Caki2 (cell line): ENCODE data around the gene RNF114. TPM values are rescaled to one million over a fixed set of nuclear protein-coding genes. Genes with fewer than 3 reads are reported as not detected.
"Not testable (repeated sequence)": the region's sequence is repeated elsewhere in the genome, so short reads cannot be mapped to it uniquely, and the experiment has no call there.

Experiments
- DNase-seq: peaks from one replicate; pipeline ENCODE4 v3.0.0-alpha.2; 2015; ENCODE audit warnings: low read depth
- in situ Hi-C: cut with HindIII; loops from 2 replicates; pipeline ENCODE4 v1.10.0; 2016; ENCODE audit warnings: low sequenced_read_pairs, low pct_unique_long_range_greater_than_20kb, mixed read lengths
- total RNA-seq: library from RNA; depleted of rRNA; stranded (reverse); fragments of >200 nt; shearing (Covaris generic); gene quantifications from 2 replicates; pipeline ENCODE4 v1.2.3, GENCODE V29; 2014; ENCODE audit warnings: low replicate concordance; rRNA removed

Gene RNF114
- 86.0 and 160 TPM in 2 replicates for total RNA-seq

GRCh38 chr20:49936153-49937026 lies at the start of gene RNF114:
RNF114 (plus strand) TSS chr20:49936397; CDS start chr20:49936413, 16 bp downstream.
- in situ Hi-C loops, result no loop called here
- DNase-seq, result peak; percentile 64

GRCh38 chr20:49886571-49887213 lies 49.5 kb upstream of the RNF114 start:
- in situ Hi-C loops, result no loop called here
- DNase-seq, result no peak

GRCh38 chr20:49887251-49888211 lies 48.7 kb upstream of the RNF114 start:
- in situ Hi-C loops, result no loop called here
- DNase-seq, result peak; percentile 34

GRCh38 chr20:49888212-49889000 lies 47.8 kb upstream of the RNF114 start:
- in situ Hi-C loops, result no loop called here
- peak; percentile 91 for DNase-seq

- no peak for DNase-seq
- in situ Hi-C loops, result no loop called here
Observed at GRCh38 chr20:49889001-49889934, 46.9 kb upstream of the RNF114 start.

- no peak for DNase-seq
- in situ Hi-C loops, result no loop called here
Observed at GRCh38 chr20:49889935-49890333, 46.3 kb upstream of the RNF114 start.

- no peak for DNase-seq
- in situ Hi-C loops, result no loop called here
Observed at GRCh38 chr20:49890471-49891361, 45.5 kb upstream of the RNF114 start.

- in situ Hi-C loops, result no loop called here
Observed at GRCh38 chr20:49891476-49892110, 44.6 kb upstream of the RNF114 start.

GRCh38 chr20:49892260-49892659 lies 43.9 kb upstream of the RNF114 start:
- in situ Hi-C loops, result no loop called here

More at GRCh38 chr20:49891476-49892110, 44.6 kb upstream of the RNF114 start:
- no peak for DNase-seq

GRCh38 chr20:49892817-49893216 lies 43.4 kb upstream of the RNF114 start:
- DNase-seq, result no peak
- in situ Hi-C loops, result no loop called here

More at GRCh38 chr20:49892260-49892659, 43.9 kb upstream of the RNF114 start:
- no peak for DNase-seq

- no peak for DNase-seq
- in situ Hi-C loops, result no loop called here
Observed at GRCh38 chr20:49893242-49894072, 42.7 kb upstream of the RNF114 start.

- no peak for DNase-seq
- in situ Hi-C loops, result no loop called here
Observed at GRCh38 chr20:49894073-49894470, 42.1 kb upstream of the RNF114 start.

GRCh38 chr20:49895474-49896093 lies 40.6 kb upstream of the RNF114 start:
- DNase-seq, in situ Hi-C loops: not testable (repeated sequence)

GRCh38 chr20:49896204-49896603 lies 40.0 kb upstream of the RNF114 start:
- no peak for DNase-seq
- in situ Hi-C loops, result no loop called here
